Stimulated activated CD8-positive, alpha-beta memory T cell treated with anti-CD3 and anti-CD28 coated beads, Interleukin-4, amount 100 ng/mL, for 4 hours (primary cell): ENCODE data around the gene SNCAIP.

ENCODE experiments used
- DNase-seq, 2 donors: peaks; one replicate each; pipeline ENCODE4 v3.0.0-alpha.2; 2020; ENCODE audit warnings: low read depth in 2 of 2, low spot score in 1 of 2

SNCAIP gene

DNA sequence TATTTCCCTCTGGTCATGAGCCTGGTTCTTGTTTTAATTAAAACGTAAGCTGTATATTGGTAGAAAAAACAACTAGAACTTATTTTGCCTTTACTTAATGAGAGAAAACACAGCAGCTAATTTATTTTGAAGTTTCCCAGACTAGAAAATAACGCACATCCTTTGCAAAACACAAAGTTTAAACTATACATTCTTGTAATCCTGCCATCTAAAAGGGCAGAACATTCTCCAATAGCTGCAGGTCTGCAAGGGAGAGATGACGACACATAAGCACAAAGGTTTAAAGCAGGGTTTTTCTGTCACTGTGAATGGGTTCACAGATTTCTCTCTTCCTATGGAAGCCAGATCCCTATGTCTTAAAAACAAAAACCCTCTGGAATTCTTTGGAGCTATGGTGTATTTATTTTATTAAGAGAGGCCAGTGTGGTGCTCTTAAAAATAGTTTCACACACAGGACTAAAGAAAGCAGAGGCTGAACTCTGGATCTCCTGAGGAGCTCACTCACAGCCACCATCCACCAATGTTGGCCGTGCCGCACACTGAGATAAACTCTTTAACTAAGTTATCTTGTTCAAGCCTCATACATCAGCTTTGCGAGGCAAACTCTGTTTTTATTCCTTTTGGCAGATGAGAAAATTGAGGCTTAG is 82.4 kb downstream of the SNCAIP start:
- no peak for DNase-seq

DNA sequence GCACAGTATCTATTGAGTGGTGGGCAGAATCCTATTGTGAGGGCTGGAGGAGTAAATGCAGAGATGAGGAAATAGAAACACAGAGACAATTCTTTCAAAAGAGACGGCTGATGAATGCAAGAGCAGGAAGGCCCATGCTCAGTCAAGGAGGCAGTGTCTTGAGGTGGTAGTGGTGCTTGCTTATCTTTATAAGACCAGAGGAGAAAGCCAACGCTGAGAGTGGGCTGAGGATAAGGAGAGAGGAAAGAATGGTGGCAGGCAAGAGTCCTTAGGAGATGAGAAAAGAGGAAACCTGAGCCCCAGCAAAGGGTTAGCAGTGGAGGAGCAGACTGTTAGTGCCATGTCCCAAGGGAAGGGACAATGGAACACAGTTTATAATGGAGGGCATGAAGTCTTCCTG is 86.0 kb downstream of the SNCAIP start:
- no peak for DNase-seq

DNA sequence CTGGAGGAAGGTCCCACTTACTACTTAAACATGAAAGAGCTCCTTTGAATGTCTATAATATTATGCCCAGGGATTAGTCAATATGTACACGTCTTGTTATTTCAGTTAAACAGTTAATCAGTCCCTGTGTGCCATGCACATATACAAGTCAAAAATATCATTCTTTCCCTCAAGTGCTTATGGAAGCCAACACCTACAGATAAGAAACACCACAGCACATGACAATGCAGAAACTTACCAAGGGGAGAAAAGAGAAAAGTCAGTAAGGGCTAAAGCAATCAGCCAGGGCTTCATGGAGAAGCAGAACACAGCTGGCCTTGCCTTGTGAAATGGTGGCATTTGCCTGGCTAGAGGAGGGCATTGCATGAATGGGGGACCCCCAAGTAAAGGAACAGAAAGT is 88.3 kb downstream of the SNCAIP start:
- DNase-seq = no peak

DNA sequence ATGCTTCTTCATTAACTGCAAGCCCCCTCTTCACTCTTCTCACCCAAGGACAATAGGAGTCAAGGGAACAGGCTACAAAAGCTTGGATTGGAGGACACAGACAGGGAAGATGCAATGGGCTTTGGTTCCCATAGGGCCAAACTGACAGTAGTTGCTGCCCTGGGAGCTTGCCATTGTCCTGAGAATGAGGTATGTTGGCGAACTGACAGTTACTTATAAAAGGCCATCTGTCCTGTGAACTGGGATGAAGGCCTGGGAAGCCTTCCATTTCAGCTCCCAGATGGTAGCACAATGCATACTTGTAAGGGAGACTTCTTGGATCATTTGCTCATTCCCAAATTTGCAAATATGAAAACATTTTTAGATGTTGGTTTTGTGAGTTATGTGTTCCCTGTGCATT is 88.9 kb downstream of the SNCAIP start:
- DNase-seq = no peak

DNA sequence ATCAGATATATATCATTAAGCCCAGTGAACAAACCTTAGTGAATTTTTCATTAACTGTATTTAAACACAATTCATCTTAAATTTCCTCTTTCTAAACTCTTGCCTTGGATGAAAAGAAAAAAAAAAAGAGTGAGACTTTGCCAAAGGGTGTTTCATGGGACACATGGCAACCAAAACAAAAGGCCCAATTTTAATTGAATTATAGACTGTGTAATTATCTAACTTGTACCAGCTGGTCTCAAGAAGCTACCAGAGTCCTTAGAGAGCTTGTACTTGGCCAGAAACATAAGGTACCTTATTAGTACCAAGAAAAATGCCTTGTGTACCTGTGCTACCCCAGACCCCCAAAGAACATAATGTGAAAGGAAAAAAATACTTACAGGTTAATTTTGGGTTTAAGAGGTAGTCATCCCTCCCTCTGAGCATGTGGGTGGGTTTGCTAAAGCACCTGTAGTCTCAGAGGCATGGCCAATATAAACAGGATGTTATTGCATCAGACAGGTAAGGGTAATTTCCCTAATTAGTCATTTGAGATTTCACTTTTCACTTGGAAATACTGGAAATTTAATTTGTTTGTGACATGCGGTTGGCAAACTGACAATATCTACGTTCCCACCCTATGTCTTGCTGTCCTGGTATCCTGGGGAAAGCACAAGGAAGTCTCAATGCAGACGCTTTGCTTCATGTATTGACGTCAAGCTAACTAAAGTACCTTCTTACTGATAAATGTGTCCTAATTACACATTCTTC is 90.1 kb downstream of the SNCAIP start:
- DNase-seq = no peak

DNA sequence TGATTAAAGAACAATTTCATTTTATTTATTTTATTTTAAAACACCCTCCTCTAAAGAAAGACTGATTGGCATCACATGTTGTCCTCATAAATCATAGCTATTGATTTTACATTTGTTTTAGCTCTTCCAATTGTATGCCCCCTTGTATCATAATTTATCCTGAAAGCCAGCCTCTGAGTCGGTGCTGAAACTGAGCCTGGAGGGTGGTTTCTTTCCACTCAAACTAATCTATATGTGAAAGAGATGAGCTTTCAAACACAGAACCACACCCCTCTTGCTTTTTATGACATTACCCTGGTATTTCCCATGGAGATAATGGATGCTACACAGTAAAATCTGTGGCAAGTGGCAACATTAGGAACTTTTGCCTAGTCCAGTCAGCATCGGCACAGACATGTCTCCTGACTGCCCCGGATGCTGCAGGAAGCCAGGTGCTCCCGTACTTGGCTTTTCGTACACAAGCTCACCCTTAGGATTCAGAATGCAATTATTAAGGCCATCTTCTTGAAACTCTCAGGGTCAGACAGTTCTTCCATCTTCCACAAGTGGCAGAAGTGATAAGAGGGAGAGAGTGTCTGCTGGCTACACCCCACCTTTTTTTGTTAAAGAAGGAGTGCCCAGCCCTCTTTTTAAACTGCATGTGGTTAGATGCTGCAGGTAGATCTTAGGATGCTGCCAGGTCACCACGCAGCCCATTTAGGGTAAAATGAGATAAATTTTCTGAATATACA is 91.1 kb downstream of the SNCAIP start:
- DNase-seq = no peak

DNA sequence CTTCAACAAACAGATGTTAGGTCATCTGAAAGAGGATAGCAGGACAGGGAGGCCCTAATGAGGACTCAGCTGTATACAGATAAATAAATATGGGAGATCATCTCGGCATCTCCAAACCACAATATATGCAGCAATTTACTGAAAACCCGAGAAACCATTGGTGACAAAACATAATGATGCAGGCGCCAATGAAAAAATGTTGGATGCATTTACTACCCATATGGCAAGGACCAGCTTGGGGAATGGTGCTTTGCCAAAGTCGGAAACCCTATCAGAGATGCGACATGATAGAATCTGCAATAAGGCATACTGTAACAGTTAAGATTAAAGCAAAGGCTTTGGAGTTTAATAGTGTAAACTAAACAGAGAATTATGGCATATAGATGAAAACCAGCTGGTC is 92.0 kb downstream of the SNCAIP start:
- DNase-seq = no peak

DNA sequence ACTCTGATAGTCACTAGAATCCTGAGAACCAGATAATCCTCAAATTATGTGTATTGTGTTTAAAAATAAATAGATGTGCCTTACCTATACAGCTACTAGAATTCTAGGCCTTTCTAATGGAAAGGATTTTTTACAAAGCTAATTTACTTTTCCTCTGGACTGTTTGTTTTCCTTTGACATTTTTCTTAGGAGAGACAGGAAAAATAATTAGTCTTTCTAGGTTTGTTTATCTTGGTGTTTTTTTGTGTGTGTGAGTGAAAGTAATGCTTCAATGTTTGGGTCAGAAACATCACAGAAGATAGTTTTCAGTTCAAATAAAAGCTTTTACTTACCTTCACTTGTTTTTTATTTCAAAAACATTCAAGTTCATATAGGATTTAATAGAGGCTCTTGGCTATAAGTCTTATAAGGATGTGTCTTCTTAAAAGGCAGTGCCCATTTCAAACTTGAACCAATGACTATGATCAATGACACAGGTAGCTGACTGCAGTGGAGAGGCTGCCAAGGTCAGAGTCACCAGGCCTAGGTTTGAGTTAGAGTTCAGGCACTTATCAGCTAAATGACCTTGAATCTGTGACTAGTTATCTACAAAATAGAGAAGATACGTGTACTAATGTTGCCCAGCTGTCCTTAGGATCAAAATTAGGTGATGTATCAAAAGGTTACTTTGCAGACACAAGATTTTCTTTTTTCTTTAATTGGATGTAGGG is 92.8 kb downstream of the SNCAIP start:
- no peak for DNase-seq

DNA sequence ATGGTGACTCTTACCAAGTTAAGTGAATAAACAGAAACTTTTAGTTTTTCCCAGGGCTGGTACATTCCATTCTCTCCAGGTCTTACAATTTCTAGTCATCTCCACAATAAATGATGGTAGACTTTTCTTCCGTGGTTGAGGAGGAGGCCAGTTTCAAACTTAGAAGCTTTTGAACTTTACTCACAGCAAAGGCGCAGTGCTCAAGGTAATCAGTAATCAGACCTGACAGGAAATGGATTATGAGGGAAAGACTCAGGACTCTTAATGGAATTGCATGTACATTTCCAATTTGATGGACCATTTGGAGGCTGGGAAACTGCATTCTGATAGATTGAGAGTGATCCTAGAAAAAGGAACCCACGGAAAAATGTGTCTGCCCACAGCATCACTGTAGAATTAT is 93.7 kb downstream of the SNCAIP start:
- no peak for DNase-seq

DNA sequence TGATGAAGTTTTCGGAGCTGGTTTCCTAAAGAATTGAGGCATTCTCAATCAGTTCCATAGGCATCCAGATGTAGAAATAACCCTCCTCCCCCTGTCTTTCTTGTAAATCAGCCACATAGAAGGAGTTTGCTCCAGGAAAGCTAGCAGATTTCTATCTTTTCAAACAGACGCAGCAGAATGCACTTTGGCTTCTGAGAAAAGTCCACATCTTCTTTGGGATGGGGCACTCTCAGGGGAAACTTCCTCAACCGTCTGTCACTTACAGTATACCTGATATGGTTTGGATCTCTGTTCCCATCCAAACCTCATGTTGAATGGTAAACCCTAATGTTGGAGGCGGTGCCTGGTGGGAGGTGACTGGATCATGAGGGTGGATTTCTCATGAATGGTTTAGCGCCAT is 94.1 kb downstream of the SNCAIP start:
- DNase-seq = no peak

DNA sequence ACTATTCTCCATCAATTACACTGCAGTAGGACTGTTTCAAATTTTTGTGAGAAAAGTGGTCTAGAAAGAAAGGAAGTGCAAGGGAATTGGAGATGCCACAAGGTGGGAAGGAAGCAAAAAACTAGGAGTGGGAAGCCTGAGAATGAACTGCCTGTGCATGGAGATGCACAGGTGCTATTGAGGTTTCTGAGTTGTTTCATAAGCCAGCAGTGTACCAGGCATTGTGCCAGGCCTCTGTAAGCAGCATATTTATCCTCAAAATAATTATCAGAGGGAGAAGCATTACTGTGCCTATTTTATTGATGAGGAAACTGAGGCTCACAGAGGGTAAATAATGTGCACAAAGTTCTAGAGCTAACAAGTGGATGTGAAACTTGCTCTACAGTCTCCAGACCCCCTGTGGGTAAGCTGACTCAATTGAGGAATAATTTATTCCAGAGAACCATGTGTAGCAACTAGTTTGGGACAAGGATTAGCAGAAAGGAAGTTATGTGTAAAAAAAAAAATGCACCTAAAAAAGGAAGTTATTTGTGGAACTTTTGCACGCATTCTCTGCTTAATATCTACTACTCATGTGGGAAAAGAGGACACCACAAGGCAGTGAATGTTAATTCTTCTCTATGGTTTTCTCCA is 96.7 kb downstream of the SNCAIP start:
- no peak for DNase-seq

DNA sequence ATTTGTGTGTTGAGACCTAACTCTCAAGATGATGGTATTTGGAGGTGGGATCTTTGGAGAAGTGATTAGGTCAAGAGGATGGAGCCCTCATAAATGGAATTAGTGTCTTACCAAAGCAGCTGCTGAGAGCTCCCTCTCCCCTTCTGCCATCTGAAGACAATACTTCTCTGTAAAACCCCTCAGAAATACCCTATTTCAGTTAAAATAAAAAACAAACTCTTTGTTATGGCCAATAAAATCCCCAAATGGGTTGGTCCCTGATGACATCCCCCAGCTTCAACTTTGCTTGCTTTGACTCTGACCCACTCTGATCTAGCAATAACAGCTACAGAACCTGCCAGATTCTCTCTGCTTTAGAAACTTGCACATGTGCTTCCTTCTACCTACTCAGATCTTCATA is 100.9 kb downstream of the SNCAIP start:
- no peak for DNase-seq

DNA sequence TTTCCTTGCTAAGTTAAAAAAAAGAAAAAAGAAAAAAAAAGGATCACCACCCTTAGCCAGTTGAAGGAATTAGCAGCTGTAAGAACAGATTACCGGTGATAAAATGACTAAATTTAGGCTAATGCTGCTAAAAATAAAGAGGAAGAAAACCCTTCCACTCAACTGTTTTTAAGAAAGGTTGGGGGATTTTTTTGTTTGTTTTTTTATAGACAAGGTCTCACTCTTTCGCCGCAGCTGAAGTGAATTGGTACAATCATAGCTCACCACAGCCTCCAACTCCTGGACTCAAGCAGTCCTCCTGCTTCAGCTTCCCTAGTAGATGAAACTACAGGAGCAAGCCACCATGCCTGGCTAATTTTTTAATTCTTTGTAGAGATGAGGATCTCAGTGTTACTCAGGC is 101.7 kb downstream of the SNCAIP start:
- DNase-seq = no peak

DNA sequence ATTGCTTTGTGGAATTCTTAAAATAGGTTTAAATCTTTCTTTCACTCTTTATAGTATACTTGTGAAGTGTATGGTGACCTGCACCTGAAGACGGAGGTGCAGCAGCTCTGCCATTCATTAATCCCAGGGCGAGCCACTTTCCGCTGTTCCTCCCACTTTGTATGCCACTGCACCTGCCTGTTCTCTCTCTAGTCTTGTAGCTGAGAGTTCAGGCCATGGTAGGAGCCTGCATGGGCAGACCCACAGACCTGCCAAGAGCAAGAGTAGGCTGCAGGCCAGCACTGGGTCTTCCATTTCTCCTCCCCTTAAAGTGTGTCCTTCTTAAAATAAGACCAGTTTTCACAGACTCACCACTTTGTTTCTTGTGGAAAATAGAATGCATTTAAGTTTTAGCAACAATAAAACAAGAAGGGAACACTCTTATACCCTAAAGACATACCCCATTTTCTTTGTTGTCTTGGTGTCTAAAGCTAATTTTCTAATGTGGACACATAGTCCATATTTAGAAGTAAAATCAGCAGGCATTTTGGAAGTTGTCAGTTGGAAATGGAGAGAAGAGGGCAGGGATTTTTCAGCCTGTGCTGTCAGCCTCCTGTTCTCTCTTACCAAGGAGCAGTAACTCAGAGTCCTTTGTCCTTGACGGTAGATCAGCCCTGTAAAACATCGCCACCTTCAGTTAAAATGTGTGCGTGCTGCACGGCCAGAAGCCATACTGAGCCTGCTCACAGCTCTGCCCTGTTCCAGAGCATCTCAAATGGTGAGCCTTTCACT is 103.2 kb downstream of the SNCAIP start:
- no peak for DNase-seq

DNA sequence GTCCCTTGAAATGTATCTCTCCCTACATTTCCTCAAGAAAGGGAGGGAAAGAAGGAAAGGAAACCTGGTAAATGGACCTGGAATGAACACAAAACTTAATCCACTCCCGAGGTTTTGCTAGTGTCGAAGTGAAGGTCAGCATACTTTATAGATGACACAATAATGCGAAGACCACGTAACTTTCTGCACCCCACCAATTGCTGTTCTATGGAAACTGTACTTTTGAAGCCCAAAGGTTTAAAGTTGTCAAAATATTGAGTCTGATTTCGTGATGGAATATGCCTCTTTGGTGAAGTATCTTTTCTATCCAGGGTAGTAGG is 103.7 kb downstream of the SNCAIP start:
- DNase-seq = no peak

DNA sequence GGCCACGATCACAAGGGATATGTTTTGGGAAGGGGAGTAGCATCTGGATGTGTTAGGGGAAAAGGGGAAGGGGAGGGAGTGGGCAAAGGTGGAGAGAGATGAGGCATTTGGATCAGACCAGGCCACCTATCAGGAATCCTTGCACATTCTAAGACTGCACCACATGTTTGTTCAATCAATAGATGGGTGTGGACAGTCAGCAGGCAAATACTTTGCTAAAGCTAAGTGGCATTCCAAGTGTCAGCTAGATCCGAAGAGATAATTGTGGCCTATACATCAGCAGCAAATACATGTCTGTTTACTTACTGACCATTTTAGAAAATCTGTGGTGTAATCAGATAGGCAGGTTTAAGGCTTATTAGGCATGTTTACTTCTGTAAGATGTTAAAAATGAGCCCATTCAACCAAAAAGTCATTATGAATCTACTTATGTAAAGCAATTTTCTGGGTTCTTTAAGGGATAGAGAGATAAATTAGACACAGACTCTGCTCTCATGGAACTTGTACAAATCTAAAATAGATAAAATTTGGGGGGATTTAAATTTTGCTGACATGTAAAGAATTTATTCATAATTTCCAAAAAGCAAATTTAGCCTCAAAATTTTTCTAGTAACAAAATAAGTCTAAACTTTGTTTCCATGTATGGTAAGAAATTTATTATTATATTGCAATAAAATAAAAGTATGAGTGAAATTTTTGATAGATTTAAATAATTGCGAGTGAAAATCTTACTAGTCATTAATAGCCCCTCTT is 107.3 kb downstream of the SNCAIP start:
- DNase-seq = no peak

DNA sequence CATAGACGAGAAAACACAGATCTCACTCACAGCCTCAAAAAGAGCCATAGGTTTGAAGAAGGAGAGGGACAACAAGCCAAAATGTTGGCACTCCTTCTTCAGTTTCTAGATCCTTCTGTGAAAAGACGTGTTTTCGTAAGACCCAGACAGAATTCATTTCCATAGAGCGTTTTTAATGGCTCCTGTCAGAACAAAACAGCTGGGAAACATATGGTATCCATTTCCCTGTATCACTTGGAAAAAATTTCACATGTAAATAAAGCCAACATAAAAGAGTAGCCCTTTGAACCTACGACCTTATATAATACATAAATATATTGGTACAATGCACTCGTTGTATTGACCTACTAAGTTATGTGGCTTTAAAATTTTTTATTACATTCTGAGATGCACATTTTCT is 108.1 kb downstream of the SNCAIP start:
- DNase-seq = no peak

DNA sequence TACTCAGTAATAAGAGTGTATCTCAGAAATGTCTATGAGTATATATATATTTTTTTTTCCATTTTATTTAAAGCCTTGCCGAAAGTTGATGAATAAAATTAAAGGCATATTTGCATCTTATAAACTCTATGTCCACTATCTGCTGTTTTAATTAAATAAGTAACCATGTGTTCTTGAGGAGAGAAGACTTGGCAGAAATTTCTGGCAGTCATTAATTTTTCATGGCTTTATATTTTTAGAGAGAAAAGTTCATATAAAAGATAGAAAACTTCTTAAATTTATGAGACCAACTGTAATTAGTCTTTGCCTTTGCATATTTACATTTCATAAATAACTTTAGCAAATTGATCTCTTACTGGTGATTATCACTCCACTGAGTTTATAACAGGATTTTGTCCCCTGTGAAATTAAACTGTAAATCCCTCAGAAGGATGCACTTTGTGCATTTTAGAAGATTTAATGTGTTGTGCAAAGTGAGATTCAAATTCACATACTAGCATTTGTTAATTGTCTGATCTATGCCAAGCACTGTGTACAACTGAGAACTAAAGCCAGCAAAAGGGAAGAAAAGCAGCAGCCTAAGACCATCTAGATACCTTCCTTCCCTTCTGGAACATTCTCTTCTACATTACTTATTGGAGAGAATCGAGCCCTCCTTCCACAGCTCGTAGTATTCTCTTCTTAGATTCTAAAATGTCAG is 108.7 kb downstream of the SNCAIP start:
- no peak for DNase-seq

DNA sequence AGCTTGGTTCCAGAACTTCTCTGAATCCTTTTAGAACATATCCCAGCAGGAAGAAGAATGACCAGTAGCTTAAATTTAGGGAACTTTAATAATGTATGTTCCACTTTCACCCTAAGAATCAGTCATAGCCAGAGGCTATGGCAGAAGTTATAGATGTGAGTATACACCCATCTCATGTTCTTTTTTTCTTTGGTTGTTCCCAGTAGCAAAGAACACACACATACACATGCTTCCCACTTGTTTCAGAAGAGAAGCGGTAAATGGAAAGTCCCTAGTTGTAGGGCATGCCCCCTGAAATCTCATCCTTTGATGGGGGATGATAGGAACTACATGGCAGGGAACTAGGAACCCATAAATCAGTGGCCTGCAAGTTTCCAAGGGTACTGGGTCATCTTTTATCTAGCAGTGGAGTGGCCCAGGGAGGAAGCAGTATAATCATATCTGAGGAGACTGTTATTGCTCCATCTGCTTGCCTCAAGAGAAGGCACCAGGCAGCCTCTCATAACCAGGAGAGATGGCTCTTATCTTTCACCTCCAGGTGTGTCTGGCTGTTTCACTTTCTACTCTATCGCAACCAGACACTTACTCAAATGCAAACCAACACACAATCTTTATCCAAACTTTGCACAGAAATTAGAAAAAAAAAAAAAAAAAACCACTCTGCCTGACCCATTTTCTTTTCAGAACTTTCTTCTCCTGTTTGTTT is 109.5 kb downstream of the SNCAIP start:
- DNase-seq = no peak
